ENCODE data around the gene CNTROB. TPM values are rescaled to one million over a fixed set of nuclear protein-coding genes. Genes with fewer than 3 reads are reported as not detected.

Gene CNTROB
- total RNA-seq, 3 donors from 2014 or later = 23.7 to 34.5 (median 31.4) TPM

DNA sequence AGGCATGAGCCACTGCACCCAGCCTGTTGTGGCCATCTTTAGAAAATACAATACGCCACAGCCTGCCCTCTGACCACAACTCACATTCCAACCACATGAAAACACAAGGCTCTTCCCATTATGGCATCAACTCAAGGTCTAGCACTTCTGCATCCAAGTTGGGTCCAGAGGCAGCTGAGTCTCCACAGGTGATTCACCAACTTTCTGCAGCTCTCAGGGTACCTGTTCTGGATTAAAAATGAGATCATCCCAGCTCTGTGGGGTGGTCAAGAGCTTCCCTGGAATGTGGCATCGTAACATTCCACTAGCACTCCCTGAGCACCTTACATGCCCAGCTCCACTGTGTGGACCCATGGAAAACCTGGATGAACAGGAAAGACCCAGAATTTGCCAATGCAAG is 60.5 kb downstream of the CNTROB start:
- Histone ChIP-seq H3K9me3 (no peaks in the 10 kb centered on the region), H3K4me1 (ENCODE audit: low read depth) (peaks cover 3% of the 10 kb centered on the region), H3K36me3 (ENCODE audit: low read depth) (no peaks in the 10 kb centered on the region), H3K4me3 (no peak overlapping the region)
- intact Hi-C loops (cut with DNase I, micrococcal nuclease) = no loop called here
- ATAC-seq (no peak), DNase-seq (no peak)
- TF ChIP-seq, protein P1, sequence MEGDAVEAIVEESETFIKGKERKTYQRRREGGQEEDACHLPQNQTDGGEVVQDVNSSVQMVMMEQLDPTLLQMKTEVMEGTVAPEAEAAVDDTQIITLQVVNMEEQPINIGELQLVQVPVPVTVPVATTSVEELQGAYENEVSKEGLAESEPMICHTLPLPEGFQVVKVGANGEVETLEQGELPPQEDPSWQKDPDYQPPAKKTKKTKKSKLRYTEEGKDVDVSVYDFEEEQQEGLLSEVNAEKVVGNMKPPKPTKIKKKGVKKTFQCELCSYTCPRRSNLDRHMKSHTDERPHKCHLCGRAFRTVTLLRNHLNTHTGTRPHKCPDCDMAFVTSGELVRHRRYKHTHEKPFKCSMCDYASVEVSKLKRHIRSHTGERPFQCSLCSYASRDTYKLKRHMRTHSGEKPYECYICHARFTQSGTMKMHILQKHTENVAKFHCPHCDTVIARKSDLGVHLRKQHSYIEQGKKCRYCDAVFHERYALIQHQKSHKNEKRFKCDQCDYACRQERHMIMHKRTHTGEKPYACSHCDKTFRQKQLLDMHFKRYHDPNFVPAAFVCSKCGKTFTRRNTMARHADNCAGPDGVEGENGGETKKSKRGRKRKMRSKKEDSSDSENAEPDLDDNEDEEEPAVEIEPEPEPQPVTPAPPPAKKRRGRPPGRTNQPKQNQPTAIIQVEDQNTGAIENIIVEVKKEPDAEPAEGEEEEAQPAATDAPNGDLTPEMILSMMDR (IDR thresholded peaks at IDR 0.05) = no peak

DNA sequence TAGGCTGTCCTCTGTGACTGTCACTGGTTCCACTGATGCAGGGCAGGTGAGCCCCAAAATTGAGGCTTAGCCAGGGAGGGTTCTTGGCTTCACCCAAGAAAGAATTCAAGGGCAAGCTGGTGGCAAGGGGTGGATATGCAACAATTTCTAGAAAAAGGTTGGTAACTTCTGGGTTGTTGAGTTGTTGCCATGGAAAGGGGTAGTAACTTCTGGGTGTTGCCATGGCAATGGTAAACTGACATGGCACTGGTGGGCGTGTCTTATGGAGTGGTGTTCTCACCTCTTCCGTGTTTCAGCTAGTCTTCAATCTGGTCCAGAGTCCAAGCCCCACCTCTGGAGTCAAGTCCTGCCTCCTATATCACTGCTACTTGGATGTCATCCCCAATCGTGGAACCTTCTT is 60.9 kb downstream of the CNTROB start:
- H3K36me3 ChIP-seq (ENCODE audit: low read depth) = no peaks in the 10 kb centered on the region
- H3K4me3 ChIP-seq = no peak overlapping the region
- TF ChIP-seq, protein P1 (IDR thresholded peaks at IDR 0.05) = no peak
- H3K4me1 ChIP-seq (ENCODE audit: low read depth) = peaks cover 3% of the 10 kb centered on the region
- no peaks in the 10 kb centered on the region for H3K9me3 ChIP-seq
- ATAC-seq (no peak), DNase-seq (no peak)
- intact Hi-C loops (cut with DNase I, micrococcal nuclease) = no loop called here

DNA sequence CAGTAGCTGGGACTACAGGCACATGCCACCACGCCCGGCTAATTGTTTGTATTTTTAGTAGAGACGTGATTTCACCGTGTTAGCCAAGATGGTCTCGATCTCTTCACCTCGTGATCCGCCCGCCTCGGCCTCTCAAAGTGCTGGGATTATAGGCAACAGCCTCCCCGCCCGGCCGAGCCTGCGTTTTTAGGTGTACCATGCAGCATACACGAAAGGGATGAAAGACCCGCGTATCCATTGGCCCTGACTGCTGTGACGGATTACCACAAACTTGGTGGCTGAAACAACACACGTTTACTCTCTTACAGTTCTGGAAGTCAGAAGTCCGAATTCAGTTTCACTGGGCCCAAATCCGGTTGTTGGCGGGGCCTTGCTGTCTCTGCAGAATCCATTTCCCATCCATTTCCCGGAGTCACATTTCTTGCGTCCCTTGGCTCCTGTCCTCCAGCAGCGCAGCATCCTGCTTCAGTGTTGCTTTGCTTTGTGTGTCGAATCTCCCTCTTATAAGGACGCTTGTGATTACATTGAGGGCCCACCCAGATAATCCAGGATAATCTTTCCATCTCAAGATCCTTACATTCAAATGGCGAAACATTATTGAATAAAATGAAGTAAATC is 62.1 kb downstream of the CNTROB start:
- intact Hi-C loops (cut with DNase I, micrococcal nuclease) = no loop called here
- ATAC-seq = no peak

DNA sequence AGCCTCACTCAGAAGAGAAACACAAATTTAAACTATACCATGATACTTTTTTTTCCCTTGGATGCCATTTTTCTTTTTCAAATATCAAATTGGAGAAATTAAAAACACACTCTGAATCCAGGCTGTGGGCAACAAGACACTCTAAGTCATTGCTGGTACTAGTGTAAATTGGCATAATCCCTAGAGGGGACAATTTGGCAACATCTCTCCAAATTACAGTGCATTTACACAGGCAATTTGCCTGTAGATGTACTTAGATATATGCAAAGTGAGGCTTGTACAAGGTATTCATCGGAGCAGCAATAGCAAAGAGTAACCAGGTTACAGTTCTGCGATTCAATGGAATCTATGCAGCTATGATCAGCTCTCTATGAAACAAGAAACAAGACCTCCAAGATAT is 63.7 kb downstream of the CNTROB start:
- ATAC-seq (no peak), DNase-seq (no peak)
- Histone ChIP-seq H3K4me3 (no peak overlapping the region), H3K9me3 (no peaks in the 10 kb centered on the region), H3K36me3 (ENCODE audit: low read depth) (no peaks in the 10 kb centered on the region), H3K4me1 (ENCODE audit: low read depth) (no peaks in the 10 kb centered on the region)
- TF ChIP-seq, protein P1 (IDR thresholded peaks at IDR 0.05) = no peak
- intact Hi-C loops (cut with DNase I, micrococcal nuclease) = no loop called here

More for the DNA sequence above, 62.1 kb downstream of the CNTROB start:
- peaks cover 3% of the 10 kb centered on the region for H3K4me1 ChIP-seq (ENCODE audit: low read depth)
- DNase-seq = no peak
- TF ChIP-seq, protein P1 (IDR thresholded peaks at IDR 0.05) = no peak
- H3K4me3 ChIP-seq = no peak overlapping the region
- no peaks in the 10 kb centered on the region for H3K36me3 ChIP-seq (ENCODE audit: low read depth)
- no peaks in the 10 kb centered on the region for H3K9me3 ChIP-seq

DNA sequence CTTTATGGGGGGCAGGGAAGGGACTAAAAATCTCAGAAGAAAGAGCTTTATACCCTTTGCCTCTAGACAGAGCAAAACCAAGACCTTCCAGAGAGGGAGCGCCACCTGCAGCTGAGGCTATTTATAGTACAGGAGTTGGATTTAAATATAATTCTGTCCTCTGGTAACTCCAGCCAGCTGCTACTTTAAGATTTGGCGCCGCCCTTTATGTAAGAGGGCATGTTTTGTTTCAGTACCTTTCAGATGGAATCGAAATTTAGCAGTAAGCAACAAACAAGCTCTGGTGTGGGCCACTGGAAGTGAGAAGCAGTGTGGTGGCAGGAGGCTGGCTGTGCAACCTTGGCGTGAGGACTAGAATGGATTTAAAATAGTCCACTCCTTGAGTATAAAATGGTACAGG is 65.2 kb downstream of the CNTROB start:
- ATAC-seq = peak; percentile 85
- Histone ChIP-seq H3K9me3 (no peaks in the 10 kb centered on the region), H3K4me1 (ENCODE audit: low read depth) (peaks cover 2% of the 10 kb centered on the region), H3K36me3 (ENCODE audit: low read depth) (no peaks in the 10 kb centered on the region), H3K4me3 (no peak overlapping the region)
- peak in 2 of 3 donors; percentile 61 to 73 for DNase-seq
- intact Hi-C loops (cut with DNase I, micrococcal nuclease) = no loop called here
- TF ChIP-seq, protein P1 (IDR thresholded peaks at IDR 0.05) = peak; percentile 6

Other genes starting within 250 kb of the CNTROB start
- 10 to 100 TPM; 33.9 to 75.2 (median 57.0) TPM for gene TP53, start 244.7 kb upstream of the CNTROB start, total RNA-seq
- gene WRAP53, start 243.7 kb upstream of the CNTROB start, total RNA-seq = 1 to 10 TPM; 5.1 to 9.9 (median 5.8) TPM
- 1 to 10 TPM in 1 of 3 donors, under 1 TPM in 2; 0.31 to 1.3 (median 0.35) TPM for gene EFNB3, start 227.0 kb upstream of the CNTROB start, total RNA-seq
- under 1 TPM; 0.19 to 0.70 (median 0.29) TPM for gene DNAH2, start 214.5 kb upstream of the CNTROB start, total RNA-seq
- 10 to 100 TPM; 44.3 to 73.6 (median 54.6) TPM for gene KDM6B, start 98.0 kb upstream of the CNTROB start, total RNA-seq
- 1 to 10 TPM; 3.5 to 8.5 (median 6.9) TPM for gene TMEM88, start 77.1 kb upstream of the CNTROB start, total RNA-seq
- 10 to 100 TPM; 51.2 to 73.5 (median 58.2) TPM for gene NAA38, start 74.6 kb upstream of the CNTROB start, total RNA-seq
- gene CYB5D1, start 74.2 kb upstream of the CNTROB start, total RNA-seq = 10 to 100 TPM; 11.5 to 17.0 (median 12.2) TPM
- gene CHD3, start 43.4 kb upstream of the CNTROB start, total RNA-seq = 100 to 1,000 TPM in 1 of 3 donors, 10 to 100 TPM in 2; 52.7 to 151 (median 56.5) TPM
- 1 to 10 TPM; 1.4 to 3.0 (median 2.4) TPM for gene RNF227, start 15.9 kb upstream of the CNTROB start, total RNA-seq
- gene KCNAB3, start 2.4 kb upstream of the CNTROB start, total RNA-seq = 1 to 10 TPM; 3.3 to 5.5 (median 3.9) TPM
- 100 to 1,000 TPM in 2 of 3 donors, 10 to 100 TPM in 1; 86.2 to 116 (median 114) TPM for gene TRAPPC1, start 260 bp upstream of the CNTROB start, total RNA-seq
- under 1 TPM in 1 of 3 donors, not detected in 2; 0.26 TPM for gene GUCY2D, start 70.4 kb downstream of the CNTROB start, total RNA-seq
- 1 to 10 TPM in 2 of 3 donors, under 1 TPM in 1; 0.66 to 1.3 (median 1.1) TPM for gene ALOX15B, start 106.9 kb downstream of the CNTROB start, total RNA-seq
- under 1 TPM; 0.25 to 0.65 (median 0.49) TPM for gene ALOX12B, start 155.5 kb downstream of the CNTROB start, total RNA-seq
- not detected for gene ALOXE3, start 186.3 kb downstream of the CNTROB start, total RNA-seq
- under 1 TPM in 1 of 3 donors, not detected in 2; 0.28 TPM for gene HES7, start 191.9 kb downstream of the CNTROB start, total RNA-seq
- 100 to 1,000 TPM in 1 of 3 donors, 10 to 100 TPM in 2; 14.9 to 185 (median 84.0) TPM for gene PER1, start 220.2 kb downstream of the CNTROB start, total RNA-seq
- 10 to 100 TPM; 56.4 to 77.2 (median 62.8) TPM for gene VAMP2, start 230.7 kb downstream of the CNTROB start, total RNA-seq
- gene TMEM107, start 244.2 kb downstream of the CNTROB start, total RNA-seq = 10 to 100 TPM in 1 of 3 donors, 1 to 10 TPM in 2; 8.0 to 19.1 (median 9.6) TPM

Data from mucosa of descending colon (tissue), 3 donors.